ENCODE data around the gene IRF2.

Gene IRF2

DNA sequence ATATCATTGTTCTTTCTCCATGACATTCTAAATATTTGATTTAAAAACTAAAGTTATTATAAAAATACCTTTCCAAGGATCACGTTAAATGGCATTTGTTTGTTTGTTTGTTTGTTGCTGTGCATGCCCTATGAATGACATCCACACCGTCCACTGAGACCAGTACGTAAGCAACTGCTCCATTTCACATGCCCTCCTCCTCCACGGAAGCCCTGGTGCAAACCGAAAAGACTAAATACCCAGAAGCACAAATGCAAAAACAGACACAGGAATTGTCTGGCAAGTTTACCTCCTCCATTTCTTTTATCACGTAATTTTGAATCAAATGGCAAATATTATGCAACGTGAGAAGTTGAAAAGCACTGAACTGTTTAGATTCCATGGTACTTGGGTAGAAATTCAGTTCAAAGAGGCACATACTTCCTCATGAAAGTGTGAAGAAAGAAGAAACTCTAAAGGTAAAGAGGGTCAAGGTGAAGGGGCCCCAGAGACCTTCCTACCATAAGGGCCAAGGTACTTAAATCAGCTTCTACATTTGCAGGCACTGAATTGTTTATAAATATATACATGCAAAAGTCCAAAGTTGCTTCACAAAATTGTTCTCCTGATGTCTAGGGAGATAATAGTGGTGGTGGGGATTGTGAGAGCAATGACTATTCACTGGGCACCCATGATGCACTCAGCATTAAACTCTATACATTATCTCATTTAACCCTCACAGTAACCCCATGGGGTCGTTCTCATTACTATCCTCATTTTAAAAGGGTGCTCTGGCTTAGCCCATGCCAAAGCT, 23.4 kb downstream of the IRF2 start:
- DNase-seq (ENCODE audit: low spot score), result no peak

DNA sequence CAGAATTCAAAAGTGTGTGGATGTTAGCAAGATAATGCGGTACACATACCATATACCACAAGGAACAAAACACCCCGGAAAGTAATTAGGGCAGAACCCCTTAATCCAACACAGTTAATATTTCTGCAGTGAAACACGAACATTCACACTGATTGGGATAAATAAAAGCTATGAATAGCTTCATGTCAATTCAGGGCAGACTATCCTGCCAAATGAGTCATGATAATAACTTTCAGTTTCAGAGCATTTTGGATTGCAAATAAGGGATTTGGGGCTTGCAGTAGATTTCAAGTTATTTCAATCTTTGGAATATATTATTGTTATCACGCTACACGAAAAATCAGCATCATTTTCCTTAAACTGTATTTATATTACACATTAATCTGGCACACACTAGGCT, 24.3 kb downstream of the IRF2 start:
- no peak for DNase-seq (ENCODE audit: low spot score)

DNA sequence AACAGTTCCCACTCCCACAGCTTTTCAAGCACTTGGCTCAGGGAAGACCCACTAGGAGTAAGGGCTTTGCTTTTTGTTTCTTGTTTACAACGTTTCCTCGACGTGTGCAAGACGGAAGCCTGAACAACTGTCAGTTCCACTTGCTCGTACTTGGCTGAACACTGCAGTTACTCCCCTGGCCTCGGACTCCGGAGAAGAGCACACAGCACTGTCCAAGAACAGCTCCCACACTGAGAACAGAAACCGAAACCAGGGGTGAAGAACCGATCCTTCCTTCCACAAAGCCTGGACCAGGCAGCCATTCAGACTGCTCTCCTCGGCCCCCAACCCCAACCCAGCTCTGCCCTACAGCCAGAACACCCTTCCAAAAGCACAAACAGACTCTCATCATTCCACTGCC, 25.5 kb downstream of the IRF2 start:
- no peak for DNase-seq (ENCODE audit: low spot score)

GRCh38 chr4:184448141-184448540, 26.2 kb downstream of the IRF2 start:
- no peak for DNase-seq (ENCODE audit: low spot score)

GRCh38 chr4:184447664-184448063, 26.7 kb downstream of the IRF2 start:
- DNase-seq (ENCODE audit: low spot score), result no peak

DNA sequence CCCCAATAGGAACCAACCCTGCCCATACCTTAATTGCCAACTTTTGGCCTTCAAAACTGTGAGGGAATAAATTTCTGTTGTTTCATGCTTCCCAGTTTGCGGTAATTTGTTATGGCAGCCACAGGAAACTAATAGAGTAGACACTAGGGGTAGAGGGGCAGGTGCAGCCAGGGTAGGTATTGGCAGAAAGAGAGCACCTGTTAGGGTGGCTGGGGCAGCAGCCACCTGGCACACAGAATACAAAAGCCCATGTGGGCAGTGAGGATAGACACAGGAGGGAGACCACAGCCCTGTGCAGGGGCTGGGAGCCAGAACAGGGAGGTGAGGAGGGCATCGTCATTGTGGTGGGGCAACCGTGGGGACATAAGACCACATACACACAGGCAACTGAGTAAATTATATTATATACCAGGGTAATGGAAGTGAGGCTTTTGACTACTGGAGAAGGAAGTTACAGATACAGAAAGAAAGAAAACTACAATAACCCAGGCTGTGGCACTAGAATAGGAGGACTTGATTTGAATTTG, 28.2 kb downstream of the IRF2 start:
- DNase-seq (ENCODE audit: low spot score), result no peak

- DNase-seq (ENCODE audit: low spot score), result no peak
Observed at GRCh38 chr4:184444953-184445309, 29.4 kb downstream of the IRF2 start.

DNA sequence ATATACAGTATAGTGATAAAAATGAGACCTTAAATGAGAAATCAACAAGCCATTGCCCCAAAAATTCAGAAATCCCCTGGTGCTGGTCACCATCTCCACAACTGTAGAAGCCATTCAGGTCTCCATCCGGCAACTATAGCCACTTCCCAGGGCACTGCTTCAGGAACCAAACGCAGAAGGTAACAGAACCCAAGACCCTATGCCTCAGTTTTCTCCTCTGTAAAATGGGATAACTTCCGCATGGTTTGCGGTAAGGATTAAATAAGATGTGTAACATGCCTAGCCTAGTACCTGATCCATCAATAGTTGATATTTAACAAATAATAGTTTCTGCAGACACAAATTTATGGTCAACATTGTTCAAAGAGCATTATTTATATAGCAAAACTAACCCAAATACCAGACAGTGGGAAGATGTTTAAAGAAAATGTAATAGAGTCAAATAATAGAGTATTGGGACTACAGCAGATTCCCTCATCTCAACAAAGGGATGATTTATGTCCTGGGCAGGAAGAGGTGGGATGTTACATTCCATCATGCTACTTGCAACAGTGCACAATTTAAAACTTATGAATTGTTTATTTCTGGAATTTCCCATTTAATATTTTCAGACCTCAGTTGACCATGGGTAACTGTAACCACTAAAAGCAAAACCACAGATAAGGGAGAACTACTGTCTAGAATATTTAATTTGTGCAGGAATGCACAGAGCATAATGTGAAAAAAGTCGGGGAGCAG, 30.0 kb downstream of the IRF2 start:
- no peak for DNase-seq (ENCODE audit: low spot score)

- no peak for DNase-seq (ENCODE audit: low spot score)
Observed at GRCh38 chr4:184443318-184443717, 31.0 kb downstream of the IRF2 start.

DNA sequence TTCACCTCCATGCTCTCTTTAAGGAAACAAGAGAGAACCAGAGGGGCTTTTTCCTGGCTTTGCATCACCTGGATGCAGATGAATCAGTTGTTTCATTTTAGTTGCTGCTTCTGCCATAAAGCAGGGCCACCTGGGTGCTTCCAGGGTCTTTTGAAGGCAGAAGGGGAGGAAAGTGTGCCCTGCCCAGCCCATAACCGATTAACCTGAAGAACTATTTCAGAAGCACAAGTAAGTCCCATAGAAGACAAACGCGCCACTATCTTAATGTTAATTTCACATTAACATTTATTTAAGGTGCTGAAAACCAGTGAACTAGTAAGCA, 32.1 kb downstream of the IRF2 start:
- no peak for DNase-seq (ENCODE audit: low spot score)

- peak; percentile 48 for DNase-seq (ENCODE audit: low spot score)
Observed at GRCh38 chr4:184441461-184442313, 32.7 kb downstream of the IRF2 start.

- DNase-seq (ENCODE audit: low spot score), result no peak
Observed at GRCh38 chr4:184440595-184441358, 33.6 kb downstream of the IRF2 start.

DNA sequence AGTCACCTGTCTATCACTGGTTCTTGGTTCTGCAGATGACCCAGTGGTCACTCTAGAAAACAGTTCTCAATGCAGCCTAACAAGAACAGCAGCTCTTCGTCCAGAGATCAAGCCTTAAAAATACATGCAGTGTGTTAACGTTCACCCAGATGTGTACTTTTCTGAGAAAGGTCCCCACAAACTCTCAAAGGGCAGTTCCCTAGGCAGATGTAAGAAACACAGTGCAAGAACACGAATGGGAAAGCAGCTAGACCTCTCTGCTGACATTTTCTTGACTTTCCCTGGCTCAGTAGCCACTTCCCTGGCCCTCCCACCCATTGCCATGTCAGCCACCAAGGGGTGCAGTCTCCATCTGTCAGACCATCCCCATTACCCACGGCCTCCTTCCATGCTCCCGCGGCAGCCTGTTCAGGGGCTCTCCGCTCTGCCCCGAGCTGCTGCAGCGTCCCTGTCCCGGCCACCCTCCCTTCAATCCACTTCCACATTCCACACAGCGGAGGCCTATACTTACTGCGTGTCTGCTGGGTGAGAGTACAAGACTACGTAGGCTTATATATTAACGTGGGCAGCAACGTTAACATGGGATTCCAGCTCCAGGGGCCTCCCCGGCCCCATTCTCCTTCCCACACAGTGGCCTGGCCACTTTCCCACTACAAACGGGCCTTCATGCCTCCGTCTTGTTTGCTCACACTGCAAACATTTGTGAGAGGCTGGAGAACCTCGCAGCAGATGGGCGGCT, 34.3 kb downstream of the IRF2 start:
- DNase-seq (ENCODE audit: low spot score), result no peak

DNA sequence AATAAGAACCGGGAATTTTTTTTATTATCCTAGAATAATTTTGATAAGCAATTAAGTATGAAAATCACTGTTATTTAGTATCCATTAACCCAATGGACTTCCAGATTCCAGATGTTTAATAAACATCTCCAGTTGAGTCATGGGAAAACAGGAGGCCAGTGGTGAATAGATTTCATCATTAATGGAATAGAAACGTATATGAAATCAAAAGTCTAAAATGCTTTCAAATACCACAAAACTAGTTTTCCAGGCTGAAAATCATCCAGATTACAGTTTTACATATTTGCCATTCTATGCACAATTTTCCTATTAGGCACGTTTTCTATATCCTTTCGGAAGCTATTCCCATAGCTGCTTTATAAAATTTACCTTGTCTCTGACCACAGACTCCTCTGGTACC, 35.0 kb downstream of the IRF2 start:
- DNase-seq (ENCODE audit: low spot score), result no peak

DNA sequence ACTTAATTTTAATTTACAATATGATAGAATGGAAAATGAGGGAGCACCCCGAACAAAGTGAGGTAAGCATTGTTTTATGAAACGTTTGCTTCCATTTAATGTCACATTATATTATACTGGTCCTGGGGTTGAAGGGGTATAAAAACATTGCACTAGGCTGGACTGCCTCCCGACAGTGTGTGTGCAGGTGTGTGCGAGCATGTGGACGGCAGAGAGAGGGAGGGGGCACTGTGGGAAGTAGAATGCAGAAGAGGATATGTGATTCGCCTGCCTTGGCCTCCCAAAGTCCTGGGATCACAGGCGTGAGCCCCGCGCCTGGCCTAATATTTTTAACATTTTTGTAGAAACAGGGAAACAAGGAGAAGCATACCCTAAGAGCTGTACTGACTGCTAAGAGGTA, 36.0 kb downstream of the IRF2 start:
- no peak for DNase-seq (ENCODE audit: low spot score)

- DNase-seq (ENCODE audit: low spot score), result no peak
Observed at GRCh38 chr4:184437565-184438265, 36.6 kb downstream of the IRF2 start.

DNA sequence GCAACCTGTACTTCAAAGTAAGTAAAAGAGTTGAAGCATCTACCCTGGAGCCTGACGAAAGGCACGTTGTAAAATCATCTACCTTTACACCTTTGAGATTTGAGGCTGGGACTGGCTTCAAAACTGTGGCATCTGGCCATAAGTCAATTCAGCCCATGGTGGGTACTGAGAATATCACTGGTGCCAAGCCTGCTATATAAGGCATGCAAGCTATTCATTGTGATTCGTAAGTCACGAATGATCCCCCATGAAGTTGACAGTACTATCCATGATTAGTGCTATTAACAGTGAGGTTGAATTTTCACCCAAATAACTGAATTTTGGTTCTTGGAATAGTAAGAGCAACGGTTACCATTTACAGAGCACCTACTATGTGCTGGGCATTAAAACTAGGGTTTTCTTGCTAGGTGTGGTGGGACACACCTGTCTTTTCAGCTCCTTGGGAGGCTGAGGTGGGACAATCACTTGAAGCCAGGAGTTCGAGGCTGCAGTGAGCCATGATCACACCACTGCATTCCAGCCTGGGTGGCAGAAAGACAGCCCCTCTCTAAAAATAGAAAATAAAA, 39.8 kb downstream of the IRF2 start:
- no peak for DNase-seq (ENCODE audit: low spot score)

DNA sequence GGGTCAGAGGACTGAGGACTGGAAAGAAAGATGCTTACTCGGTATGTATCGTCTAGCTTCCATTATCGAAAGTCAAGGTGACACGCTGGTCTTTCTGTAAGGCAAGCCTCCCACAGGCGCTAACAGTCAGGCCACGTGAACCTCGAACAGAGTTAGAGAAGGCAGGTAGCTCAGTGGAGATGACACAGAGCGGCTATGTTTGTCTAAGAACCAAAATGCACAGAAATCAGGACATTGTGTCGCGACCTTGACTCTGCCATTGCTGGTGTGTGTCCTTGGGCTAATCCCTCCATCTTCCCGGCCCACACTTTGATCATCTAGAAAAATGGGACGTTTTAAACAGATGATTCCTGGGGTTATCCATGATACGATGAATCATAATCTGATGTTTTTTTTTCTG, 40.3 kb downstream of the IRF2 start:
- DNase-seq (ENCODE audit: low spot score), result no peak

DNA sequence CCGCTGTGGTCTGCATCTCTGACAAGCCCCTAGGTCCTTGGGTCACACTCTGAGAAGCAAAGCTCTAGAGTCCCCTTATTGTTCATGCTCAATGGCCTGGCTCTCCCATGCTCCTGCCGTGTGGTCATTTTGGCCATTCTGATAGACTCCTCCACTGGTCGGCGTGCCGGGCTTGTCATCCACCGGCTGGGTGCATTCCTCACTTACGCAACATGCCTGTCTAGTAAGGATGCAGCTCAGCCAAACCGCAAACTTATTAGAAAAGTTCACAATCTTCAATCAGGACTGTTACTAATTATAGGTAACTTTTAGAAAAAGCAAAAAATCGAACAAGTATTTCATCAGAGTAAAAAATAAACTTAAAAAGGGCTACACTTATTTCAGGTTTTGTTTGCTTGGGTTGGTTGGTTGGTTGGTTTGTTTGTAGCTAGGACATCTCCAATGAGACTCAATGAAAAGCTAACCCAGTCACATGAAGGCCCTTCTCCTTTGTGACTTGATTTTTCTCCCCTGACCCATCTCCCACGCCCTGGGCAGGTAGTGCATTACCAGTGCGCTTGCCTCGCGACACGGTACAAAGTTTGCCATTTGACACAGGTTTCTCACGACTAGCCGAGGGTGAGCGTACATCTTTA, 41.0 kb downstream of the IRF2 start:
- DNase-seq (ENCODE audit: low spot score), result no peak

Data from kidney capillary endothelial cell (primary cell).